Activated CD4-positive, alpha-beta memory T cell treated with anti-CD3 and anti-CD28 coated beads, Interleukin-2, amount 10 ng/mL, durations not matched to agents 7 days and 5 days (primary cell): ENCODE results near the gene JMJD1C. TPM values are rescaled to one million over a fixed set of nuclear protein-coding genes. Genes with fewer than 3 reads are reported as not detected.
"Not testable (repeated sequence)": the region's sequence is repeated elsewhere in the genome, so short reads cannot be mapped to it uniquely, and the experiment has no call there.

Experiments used
- CTCF ChIA-PET: fragments of 350-600 bp; sonication (Branson Sonifier 250); formaldehyde crosslinking; loops from one replicate; lab custom pipeline; 2021; ENCODE audit warnings: antibody characterized with exemption, inconsistent platforms; lab: Charles Lee
- POLR2A ChIA-PET: fragments of 350-600 bp; sonication (Branson Sonifier 250); formaldehyde crosslinking; loops from one replicate; lab custom pipeline; 2021; ENCODE audit warnings: antibody characterized with exemption; lab: Charles Lee
- DNase-seq: peaks from one replicate; pipeline ENCODE4 v3.0.0-alpha.2; 2020
- H3K27ac Mint-ChIP-seq: one replicate; pipeline ENCODE4 v1.8.0; 2021; ENCODE audit warnings: mild to moderate bottlenecking, mixed read lengths
- H3K27me3 Mint-ChIP-seq: one replicate; pipeline ENCODE4 v1.8.0; 2021; ENCODE audit warnings: mixed read lengths
- H3K36me3 Mint-ChIP-seq: one replicate; pipeline ENCODE4 v1.8.0; 2021; ENCODE audit warnings: low read depth, mixed read lengths
- H3K4me1 Mint-ChIP-seq: one replicate; pipeline ENCODE4 v1.8.0; 2021; ENCODE audit warnings: mixed read lengths
- H3K4me3 Mint-ChIP-seq: one replicate; pipeline ENCODE4 v1.8.0; 2021; ENCODE audit warnings: mild to moderate bottlenecking, mixed read lengths
- H3K9me3 Mint-ChIP-seq: one replicate; pipeline ENCODE4 v1.8.0; 2021; ENCODE audit warnings: mixed read lengths
- total RNA-seq, 2 experiments: library from RNA; stranded (reverse); gene quantifications; one replicate each; pipeline ENCODE4 v1.2.3, GENCODE V29; 2021

JMJD1C gene, protein sequence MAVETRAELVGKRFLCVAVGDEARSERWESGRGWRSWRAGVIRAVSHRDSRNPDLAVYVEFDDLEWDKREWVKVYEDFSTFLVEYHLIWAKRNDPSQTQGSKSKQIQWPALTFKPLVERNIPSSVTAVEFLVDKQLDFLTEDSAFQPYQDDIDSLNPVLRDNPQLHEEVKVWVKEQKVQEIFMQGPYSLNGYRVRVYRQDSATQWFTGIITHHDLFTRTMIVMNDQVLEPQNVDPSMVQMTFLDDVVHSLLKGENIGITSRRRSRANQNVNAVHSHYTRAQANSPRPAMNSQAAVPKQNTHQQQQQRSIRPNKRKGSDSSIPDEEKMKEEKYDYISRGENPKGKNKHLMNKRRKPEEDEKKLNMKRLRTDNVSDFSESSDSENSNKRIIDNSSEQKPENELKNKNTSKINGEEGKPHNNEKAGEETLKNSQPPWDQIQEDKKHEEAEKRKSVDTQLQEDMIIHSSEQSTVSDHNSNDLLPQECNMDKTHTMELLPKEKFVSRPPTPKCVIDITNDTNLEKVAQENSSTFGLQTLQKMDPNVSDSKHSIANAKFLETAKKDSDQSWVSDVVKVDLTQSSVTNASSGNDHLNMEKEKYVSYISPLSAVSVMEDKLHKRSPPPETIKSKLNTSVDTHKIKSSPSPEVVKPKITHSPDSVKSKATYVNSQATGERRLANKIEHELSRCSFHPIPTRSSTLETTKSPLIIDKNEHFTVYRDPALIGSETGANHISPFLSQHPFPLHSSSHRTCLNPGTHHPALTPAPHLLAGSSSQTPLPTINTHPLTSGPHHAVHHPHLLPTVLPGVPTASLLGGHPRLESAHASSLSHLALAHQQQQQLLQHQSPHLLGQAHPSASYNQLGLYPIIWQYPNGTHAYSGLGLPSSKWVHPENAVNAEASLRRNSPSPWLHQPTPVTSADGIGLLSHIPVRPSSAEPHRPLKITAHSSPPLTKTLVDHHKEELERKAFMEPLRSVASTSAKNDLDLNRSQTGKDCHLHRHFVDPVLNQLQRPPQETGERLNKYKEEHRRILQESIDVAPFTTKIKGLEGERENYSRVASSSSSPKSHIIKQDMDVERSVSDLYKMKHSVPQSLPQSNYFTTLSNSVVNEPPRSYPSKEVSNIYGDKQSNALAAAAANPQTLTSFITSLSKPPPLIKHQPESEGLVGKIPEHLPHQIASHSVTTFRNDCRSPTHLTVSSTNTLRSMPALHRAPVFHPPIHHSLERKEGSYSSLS (N-terminal part only)
- 10 to 100 TPM; 65.6 to 66.8 TPM for total RNA-seq

DNA sequence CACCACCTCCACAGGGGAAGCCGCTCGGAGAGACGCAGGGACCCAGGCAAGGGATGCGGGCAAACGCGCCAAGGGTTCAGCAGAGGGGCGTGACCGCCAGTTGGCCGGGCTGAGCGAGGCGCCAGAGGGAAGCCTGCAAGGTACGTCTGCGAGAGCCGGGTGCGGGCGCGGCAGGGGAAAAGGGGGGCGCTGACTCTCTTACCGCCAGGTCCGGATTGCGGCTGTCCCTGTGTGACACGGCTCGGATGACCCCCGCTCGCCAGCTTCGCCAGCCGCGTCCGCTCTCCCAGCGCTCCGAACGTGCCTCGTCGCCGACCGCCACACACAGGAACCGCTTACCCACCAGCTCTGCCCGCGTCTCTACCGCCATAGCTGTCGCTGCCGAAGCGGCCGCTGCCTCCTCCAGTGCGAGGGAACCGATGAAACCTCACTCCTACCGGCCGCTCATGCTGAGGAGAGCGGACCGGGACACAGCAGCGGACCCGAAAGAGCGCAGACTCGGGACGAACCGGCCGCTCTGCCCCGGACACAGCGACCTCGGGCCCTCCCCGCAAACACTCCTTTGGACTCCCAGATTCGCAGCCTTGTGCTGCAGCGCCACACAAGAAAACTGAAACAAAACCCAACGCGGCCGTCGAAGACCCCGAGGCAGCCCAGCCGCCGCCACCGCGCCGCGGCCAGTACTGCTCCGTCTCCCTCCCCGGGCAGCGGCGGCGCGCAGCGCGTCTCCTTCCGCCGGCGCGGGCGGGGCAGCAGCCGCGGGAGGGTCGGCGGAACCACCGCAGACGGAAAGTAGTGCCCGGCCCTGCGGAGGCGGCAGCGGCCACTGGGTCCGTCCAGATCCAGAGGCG is at the start of gene JMJD1C:
Gene JMJD1C, minus strand, starts transcription at position 685 of the 851 bp plus-strand sequence. Its CDS starts 315 bp downstream, at position 370.
- POLR2A ChIA-PET, result interaction anchor here (0.6 to 1.7 kb wide), 5 partner anchors 11 to 200 kb away, joined by 3 to 9 read pairs (median 5); partner anchors contain the start of gene REEP3
- peaks cover 4% of the 10 kb centered on the region for H3K27me3 Mint-ChIP-seq
- DNase-seq, result peak; percentile 59

DNA sequence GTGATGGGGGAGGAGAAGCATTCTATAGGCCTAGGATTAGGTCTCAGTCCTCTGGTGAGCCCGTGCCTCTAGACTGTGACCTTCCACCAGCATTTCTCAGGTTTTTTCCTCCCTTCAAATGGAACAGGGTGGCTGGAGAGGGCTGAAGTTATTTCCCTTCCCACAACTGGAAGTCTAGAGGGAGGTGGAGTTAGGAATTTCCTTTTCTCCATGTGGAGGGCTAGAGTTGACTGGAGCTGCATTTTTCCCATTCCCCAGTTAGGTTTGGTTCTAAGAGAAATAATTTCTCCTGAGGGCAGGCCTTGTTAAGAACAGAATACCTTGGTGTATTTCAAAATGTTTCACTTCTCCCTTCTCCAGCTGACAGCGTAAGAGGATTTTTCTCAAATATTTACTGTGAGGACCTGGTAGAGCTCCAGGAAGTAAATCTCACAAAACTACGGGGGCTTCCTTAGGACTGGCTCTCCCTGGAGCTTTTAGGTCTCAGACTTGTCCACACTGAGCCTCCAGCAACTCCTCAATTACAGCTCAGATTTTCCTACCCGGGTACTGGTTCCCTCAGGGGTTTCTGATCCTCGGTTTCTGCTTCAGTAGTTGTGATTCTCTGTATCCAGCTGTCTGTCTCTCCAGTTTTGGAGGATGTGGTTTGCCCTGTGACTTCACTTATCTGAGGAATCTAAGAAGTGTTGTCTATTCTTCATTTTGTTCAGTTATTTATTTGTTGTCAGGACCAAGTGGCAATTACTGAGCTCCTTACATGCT is 49.4 kb upstream of the JMJD1C start:
- POLR2A ChIA-PET, result interaction anchor here (0.7 to 2.9 kb wide), 4 partner anchors 18 to 341 kb away, joined by 3 to 10 read pairs (median 4); no protein-coding TSS in a partner anchor
- DNase-seq, result peak; percentile 34
- Mint-ChIP-seq H3K4me3 (peak overlapping the region; percentile 1), H3K9me3 (peaks cover 14% of the 10 kb centered on the region), H3K4me1 (peaks cover 60% of the 10 kb centered on the region), H3K36me3 (peaks cover 35% of the 10 kb centered on the region), H3K27ac (peak overlapping the region; percentile 9), H3K27me3 (no peaks in the 10 kb centered on the region)
- CTCF ChIA-PET, result no interaction called here

More for the DNA sequence above, at the start of gene JMJD1C:
- peak within 1 kb of the TSS; percentile 63 for H3K27ac Mint-ChIP-seq
- H3K9me3 Mint-ChIP-seq, result no peaks in the 10 kb centered on the region
- CTCF ChIA-PET, result interaction anchor here (0.7 to 2.5 kb wide), 4 partner anchors 163 to 255 kb away, joined by 3 to 9 read pairs (median 6); no protein-coding TSS in a partner anchor
- peaks cover 2% of the 10 kb centered on the region for H3K36me3 Mint-ChIP-seq
- H3K4me1 Mint-ChIP-seq, result peaks cover 17% of the 10 kb centered on the region
- H3K4me3 Mint-ChIP-seq, result peak within 1 kb of the TSS; percentile 89

DNA sequence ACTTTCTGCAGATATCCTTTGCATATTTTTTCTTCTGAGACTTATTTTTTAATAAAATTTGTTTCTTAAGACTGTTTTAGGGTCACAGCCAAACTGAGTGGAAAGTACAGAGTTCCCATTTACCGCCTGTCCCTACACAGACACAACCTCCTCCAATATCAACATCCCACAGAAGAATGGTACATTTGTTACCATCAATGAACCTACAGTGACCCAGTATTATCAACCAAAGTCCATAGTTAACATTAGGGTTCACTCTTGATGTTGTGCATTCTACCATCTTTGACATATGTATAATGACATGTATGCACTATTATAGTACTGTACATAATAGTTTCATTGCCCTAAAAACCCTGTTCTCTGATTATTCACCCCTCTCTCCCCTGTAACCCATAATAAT is 40.8 kb upstream of the JMJD1C start:
- ChIA-PET POLR2A (interaction anchor here (1.7 kb wide), 1 partner anchor 16 kb away, joined by 4 read pairs; no protein-coding TSS in a partner anchor), CTCF (no interaction called here)
- H3K27me3 Mint-ChIP-seq, result no peaks in the 10 kb centered on the region
- no peaks in the 10 kb centered on the region for H3K36me3 Mint-ChIP-seq
- H3K9me3 Mint-ChIP-seq, result no peaks in the 10 kb centered on the region
- H3K4me3 Mint-ChIP-seq, result no peak overlapping the region
- H3K4me1 Mint-ChIP-seq, result peaks cover 4% of the 10 kb centered on the region
- H3K27ac Mint-ChIP-seq, result no peak overlapping the region
- no peak for DNase-seq

DNA sequence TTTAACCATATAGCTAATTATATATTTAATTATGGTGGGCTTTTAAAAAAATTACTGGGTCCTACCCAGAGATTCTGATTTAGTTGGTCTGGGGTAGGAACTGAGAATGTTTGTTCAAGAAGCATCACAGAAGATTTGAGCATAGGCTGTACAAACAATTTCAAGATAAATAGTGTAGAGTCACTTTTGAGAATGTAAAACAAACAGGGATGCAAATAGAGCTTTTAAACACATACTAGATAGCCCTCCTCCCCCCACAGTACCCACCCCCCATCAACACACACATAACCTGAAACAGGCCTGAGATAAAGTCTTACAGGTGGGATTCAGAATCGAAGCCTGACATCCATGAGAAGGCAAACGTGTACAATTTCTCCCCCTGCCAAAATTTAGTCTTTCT is 39.8 kb upstream of the JMJD1C start:
- H3K4me1 Mint-ChIP-seq, result peaks cover 4% of the 10 kb centered on the region
- CTCF ChIA-PET, result no interaction called here
- H3K27ac Mint-ChIP-seq, result no peak overlapping the region
- H3K27me3 Mint-ChIP-seq, result no peaks in the 10 kb centered on the region
- no peak for DNase-seq
- POLR2A ChIA-PET, result interaction anchor here (1.7 kb wide), 1 partner anchor 17 kb away, joined by 4 read pairs; no protein-coding TSS in a partner anchor
- H3K4me3 Mint-ChIP-seq, result no peak overlapping the region
- no peaks in the 10 kb centered on the region for H3K36me3 Mint-ChIP-seq
- H3K9me3 Mint-ChIP-seq, result no peaks in the 10 kb centered on the region

DNA sequence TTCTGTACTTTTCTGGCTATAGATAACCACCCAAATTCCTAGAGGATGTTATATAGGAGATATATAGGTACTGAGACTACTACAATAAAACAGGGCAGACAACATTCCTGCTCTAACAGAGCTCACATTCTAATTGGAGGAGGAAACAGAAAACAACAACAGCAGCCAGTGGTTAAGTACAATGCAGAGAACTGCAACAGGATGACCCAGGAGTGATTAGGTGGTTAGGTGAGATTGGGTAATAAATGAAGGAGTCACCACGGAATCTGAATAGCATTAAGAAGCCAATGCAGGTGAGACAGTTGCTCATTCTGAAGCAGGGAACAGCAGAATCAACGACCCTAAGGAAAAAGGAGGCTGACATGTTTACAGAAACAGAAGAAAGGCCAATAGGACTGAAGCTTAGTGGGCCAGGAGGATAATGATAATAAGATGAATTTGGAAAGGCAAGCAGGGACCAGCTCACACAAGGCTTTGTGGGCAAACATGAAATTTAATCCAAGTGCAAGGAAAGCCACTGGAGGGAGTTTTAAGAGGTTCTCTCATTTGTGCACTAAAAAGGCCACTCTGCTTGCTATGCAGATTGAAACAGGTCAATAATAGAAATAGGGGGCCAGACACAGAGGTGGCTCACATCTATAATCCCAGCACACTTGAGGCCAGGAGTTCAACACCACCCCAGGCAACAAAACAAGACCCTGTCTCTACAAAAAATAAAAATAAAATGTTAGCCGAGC is 38.5 kb upstream of the JMJD1C start:
- Mint-ChIP-seq H3K9me3 (no peaks in the 10 kb centered on the region), H3K4me1 (peaks cover under 1% of the 10 kb centered on the region), H3K27me3 (no peaks in the 10 kb centered on the region), H3K27ac (no peak overlapping the region), H3K4me3 (no peak overlapping the region), H3K36me3 (no peaks in the 10 kb centered on the region)
- POLR2A ChIA-PET, result no interaction called here
- no peak for DNase-seq
- CTCF ChIA-PET, result no interaction called here

DNA sequence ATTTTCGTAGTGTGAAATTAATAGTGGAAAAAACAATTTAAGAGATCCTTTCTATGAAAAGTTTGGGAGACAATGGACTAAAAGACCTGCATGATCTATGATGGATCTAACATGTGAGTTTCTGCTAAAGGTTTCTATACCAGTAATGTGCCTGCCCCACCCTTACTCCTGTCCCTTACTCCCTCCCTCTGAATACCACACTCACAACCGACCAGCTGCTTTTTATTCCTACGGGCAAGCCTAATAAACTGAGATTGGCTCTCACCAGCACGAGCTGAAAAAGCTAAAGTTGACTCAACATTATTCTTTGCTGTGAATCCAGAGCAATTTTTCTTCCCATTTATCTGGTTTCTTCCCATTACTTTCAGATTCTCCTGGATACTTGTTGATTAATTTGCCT is 37.6 kb upstream of the JMJD1C start:
- no peak for DNase-seq
- Mint-ChIP-seq H3K27me3 (no peaks in the 10 kb centered on the region), H3K27ac (no peak overlapping the region), H3K4me1 (no peaks in the 10 kb centered on the region), H3K9me3 (no peaks in the 10 kb centered on the region), H3K36me3 (no peaks in the 10 kb centered on the region), H3K4me3 (no peak overlapping the region)
- POLR2A ChIA-PET, result no interaction called here
- CTCF ChIA-PET, result interaction anchor here (1.7 kb wide), 1 partner anchor 10 kb away, joined by 5 read pairs; no protein-coding TSS in a partner anchor

DNA sequence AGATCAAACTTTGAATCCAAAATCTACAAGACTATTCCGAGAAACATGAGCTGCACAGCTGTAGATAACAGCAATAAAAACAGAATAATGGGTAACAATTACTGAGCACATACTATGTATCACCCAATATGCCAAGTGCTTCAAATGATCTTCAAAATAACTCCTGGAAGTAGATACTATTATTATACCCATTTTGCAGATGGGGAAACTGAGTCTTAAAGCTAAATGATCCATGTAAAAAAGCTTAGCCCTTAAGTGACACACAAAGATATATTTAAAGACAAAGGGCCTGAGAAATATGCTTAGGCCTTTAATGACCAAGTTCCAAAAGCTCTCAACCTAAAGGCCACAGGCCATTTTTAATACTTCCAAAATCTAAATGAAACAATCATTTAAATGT is 37.1 kb upstream of the JMJD1C start:
- H3K4me3 Mint-ChIP-seq, result no peak overlapping the region
- no peak overlapping the region for H3K27ac Mint-ChIP-seq
- H3K4me1 Mint-ChIP-seq, result no peaks in the 10 kb centered on the region
- no peaks in the 10 kb centered on the region for H3K9me3 Mint-ChIP-seq
- POLR2A ChIA-PET, result interaction anchor here (0.8 kb wide), 1 partner anchor 13 kb away, joined by 3 read pairs; no protein-coding TSS in a partner anchor
- CTCF ChIA-PET, result interaction anchor here (1.5 to 1.7 kb wide), 2 partner anchors 10 to 127 kb away, joined by 5 to 8 read pairs; no protein-coding TSS in a partner anchor
- H3K27me3 Mint-ChIP-seq, result no peaks in the 10 kb centered on the region
- DNase-seq, result no peak
- H3K36me3 Mint-ChIP-seq, result no peaks in the 10 kb centered on the region

DNA sequence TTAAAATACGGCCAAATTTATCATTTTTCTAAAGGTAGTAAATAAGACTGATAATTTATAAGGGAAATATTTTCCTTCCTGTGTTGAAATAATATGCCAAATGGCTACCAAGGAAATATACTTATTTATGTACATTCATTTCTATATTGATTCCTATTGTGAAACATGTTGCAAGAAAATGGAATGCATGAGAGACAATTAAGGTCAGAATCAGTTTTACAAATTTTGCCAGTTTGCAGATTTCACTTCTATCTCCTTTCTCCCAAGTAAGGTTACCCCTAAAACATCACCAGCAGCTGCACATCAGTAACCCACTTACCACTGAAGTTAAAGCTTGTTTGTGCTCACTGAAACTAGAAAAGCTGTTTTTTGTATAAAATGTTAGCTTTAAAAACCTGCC is 36.2 kb upstream of the JMJD1C start:
- Mint-ChIP-seq H3K4me1 (no peaks in the 10 kb centered on the region), H3K27me3 (no peaks in the 10 kb centered on the region), H3K4me3 (no peak overlapping the region), H3K9me3 (no peaks in the 10 kb centered on the region), H3K27ac (no peak overlapping the region), H3K36me3 (no peaks in the 10 kb centered on the region)
- DNase-seq, result no peak
- ChIA-PET POLR2A (no interaction called here), CTCF (interaction anchor here (1.5 to 1.7 kb wide), 2 partner anchors 9 to 128 kb away, joined by 5 to 8 read pairs; no protein-coding TSS in a partner anchor)

DNA sequence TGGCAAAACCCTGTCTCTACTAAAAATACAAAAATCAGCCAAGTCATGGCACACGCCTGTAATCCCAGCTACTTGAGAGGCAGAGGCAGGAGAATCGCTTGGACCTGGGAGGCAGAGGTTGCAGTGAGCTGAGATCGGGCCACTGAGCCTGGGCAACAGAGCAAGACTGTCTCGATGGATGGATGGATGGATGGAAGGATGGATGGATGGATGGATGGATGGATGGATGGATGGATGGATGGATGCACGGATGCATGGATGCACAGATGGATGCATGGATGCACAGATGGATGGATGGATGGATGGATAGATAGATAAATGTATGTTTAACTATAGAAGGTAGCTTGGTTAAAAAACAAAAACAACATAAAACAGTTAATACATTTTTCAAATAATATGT is 34.8 kb upstream of the JMJD1C start:
- H3K4me1 Mint-ChIP-seq, H3K27ac Mint-ChIP-seq, DNase-seq, CTCF ChIA-PET, H3K27me3 Mint-ChIP-seq, H3K36me3 Mint-ChIP-seq, H3K4me3 Mint-ChIP-seq, POLR2A ChIA-PET, H3K9me3 Mint-ChIP-seq: not testable (repeated sequence)

DNA sequence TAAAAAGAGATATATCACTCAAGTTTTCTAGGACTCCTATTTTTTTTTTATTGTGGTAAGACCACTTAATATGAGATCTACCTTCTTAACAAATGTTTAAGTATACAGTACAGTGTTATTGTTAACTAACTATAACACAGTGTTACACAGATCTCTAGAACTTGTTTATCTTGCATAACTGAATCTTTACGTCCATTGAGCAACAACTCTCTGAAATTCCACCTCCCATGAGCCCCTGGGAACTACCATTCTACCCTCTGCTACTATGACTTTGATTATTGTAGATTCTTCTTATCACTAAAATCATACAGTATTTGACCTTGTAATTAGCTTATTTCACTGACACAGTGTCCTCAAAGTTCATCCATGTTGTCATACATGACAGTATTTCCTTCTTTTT is 32.9 kb upstream of the JMJD1C start:
- ChIA-PET POLR2A (no interaction called here), CTCF (no interaction called here)
- Mint-ChIP-seq H3K4me1 (no peaks in the 10 kb centered on the region), H3K9me3 (no peaks in the 10 kb centered on the region), H3K27me3 (no peaks in the 10 kb centered on the region), H3K4me3 (no peak overlapping the region), H3K27ac (no peak overlapping the region), H3K36me3 (peaks cover 5% of the 10 kb centered on the region)
- DNase-seq, result no peak
